Neural cell (in vitro differentiated cells): ENCODE results near the gene AK5. TPM values are rescaled to one million over a fixed set of nuclear protein-coding genes. Genes with fewer than 3 reads are reported as not detected.

Source experiments
- H2AFZ ChIP-seq: fragments of 200-600, 300-800 bp; sonication (generic), shearing (Covaris generic); 2 replicates; pipeline ENCODE4 v1.6.0; 2014; ENCODE audit warnings: low read depth, mild to moderate bottlenecking, antibody characterized with exemption, low read length, moderate library complexity
- H3F3A ChIP-seq: fragments of 200-600 bp; shearing (Covaris generic); 2 replicates; pipeline ENCODE4 v1.6.1; 2016; ENCODE audit warnings: mild to moderate bottlenecking, moderate library complexity, mixed read lengths, antibody characterized with exemption, low read length; ENCODE audit not compliant: insufficient read depth, poor library complexity, severe bottlenecking
- H3K27ac ChIP-seq: fragments of 200-600, 300-800 bp; sonication (generic), shearing (Covaris generic); 2 replicates; pipeline ENCODE4 v1.5.1; 2014; ENCODE audit warnings: mild to moderate bottlenecking, low read length, moderate library complexity
- H3K27me3 ChIP-seq: fragments of 300-800, 200-600 bp; sonication (generic), shearing (Covaris generic); 2 replicates; pipeline ENCODE4 v1.6.0; 2014; ENCODE audit warnings: mild to moderate bottlenecking, low read depth, low read length, moderate library complexity; ENCODE audit not compliant: insufficient read depth
- H3K36me3 ChIP-seq: fragments of 300-800, 200-600 bp; sonication (generic), shearing (Covaris generic); 2 replicates; pipeline ENCODE4 v1.5.1; 2014; ENCODE audit warnings: mild to moderate bottlenecking, antibody characterized with exemption, low read length, moderate library complexity; ENCODE audit not compliant: insufficient read depth
- H3K4me2 ChIP-seq: fragments of 300-800, 200-600 bp; sonication (generic), shearing (Covaris generic); 2 replicates; pipeline ENCODE4 v1.6.0; 2014; ENCODE audit warnings: mild to moderate bottlenecking, low read length
- H3K4me3 ChIP-seq: fragments of 300-800, 200-600 bp; sonication (generic), shearing (Covaris generic); 2 replicates; pipeline ENCODE4 v1.5.1; 2014; ENCODE audit warnings: mild to moderate bottlenecking, low read length, moderate library complexity
- H3K79me2 ChIP-seq: fragments of 200-600 bp; shearing (Covaris generic); replicated peaks from 2 replicates; pipeline ENCODE4 v1.6.0; 2014; ENCODE audit warnings: mild to moderate bottlenecking, low read length, moderate library complexity; ENCODE audit not compliant: insufficient read depth
- H3K9ac ChIP-seq: fragments of 300-800, 200-600 bp; sonication (generic), shearing (Covaris generic); 2 replicates; pipeline ENCODE4 v1.6.1; 2016; ENCODE audit warnings: mild to moderate bottlenecking, low read length, mixed read lengths
- H3K9me2 ChIP-seq: fragments of 200-600 bp; shearing (Covaris generic); 2 replicates; pipeline ENCODE4 v1.6.1; 2016; ENCODE audit warnings: mild to moderate bottlenecking, low read length, mixed read lengths; ENCODE audit not compliant: insufficient read depth
- H3K9me3 ChIP-seq: fragments of 200-600, 300-800 bp; sonication (generic), shearing (Covaris generic); 2 replicates; pipeline ENCODE4 v1.6.1; 2016; ENCODE audit warnings: mild to moderate bottlenecking, mixed run types, low read length, moderate library complexity, mixed read lengths
- H4K20me1 ChIP-seq: fragments of 200-600 bp; shearing (Covaris generic); 2 replicates; pipeline ENCODE4 v1.6.1; 2016; ENCODE audit warnings: mild to moderate bottlenecking, mixed run types; ENCODE audit not compliant: insufficient read depth
- CTCF ChIP-seq: fragments of 450-650 bp; IDR thresholded peaks from 2 replicates; pipeline ENCODE4 v1.5.1; 2014; ENCODE audit warnings: antibody characterized with exemption, mild to moderate bottlenecking, moderate library complexity; ENCODE audit not compliant: poor library complexity, severe bottlenecking
- EP300 ChIP-seq: fragments of 450-650 bp; conservative IDR thresholded peaks from 2 replicates; pipeline ENCODE4 v1.6.1; 2014; ENCODE audit warnings: antibody characterized with exemption, mild to moderate bottlenecking, moderate library complexity; ENCODE audit not compliant: poor library complexity, severe bottlenecking
- EZH2 ChIP-seq: fragments of 200-600, 300-800 bp; shearing (Covaris generic), sonication (generic); IDR thresholded peaks from 2 replicates; pipeline ENCODE4 v1.6.1; 2014; ENCODE audit warnings: antibody characterized with exemption, low read length, borderline replicate concordance, mild to moderate bottlenecking; ENCODE audit not compliant: insufficient read depth, poor library complexity, severe bottlenecking
- MXI1 ChIP-seq: fragments of 450-650 bp; conservative IDR thresholded peaks from 2 replicates; pipeline ENCODE4 v1.6.1; 2014; ENCODE audit warnings: antibody characterized with exemption, mild to moderate bottlenecking; ENCODE audit not compliant: poor library complexity, severe bottlenecking
- POLR2AphosphoS5 ChIP-seq: IDR thresholded peaks from 2 replicates; pipeline ENCODE4 v1.6.1; 2012
- RAD21 ChIP-seq: fragments of 450-650 bp; conservative IDR thresholded peaks from 2 replicates; pipeline ENCODE4 v1.6.1; 2014; ENCODE audit warnings: antibody characterized with exemption, mild to moderate bottlenecking, moderate library complexity
- SMC3 ChIP-seq: fragments of 450-650 bp; conservative IDR thresholded peaks from 2 replicates; pipeline ENCODE4 v1.6.1; 2014; ENCODE audit warnings: antibody characterized with exemption, mild to moderate bottlenecking, moderate library complexity; ENCODE audit not compliant: poor library complexity
- TAF1 ChIP-seq: IDR thresholded peaks from 2 replicates; pipeline ENCODE4 v1.6.1; 2012; ENCODE audit warnings: low read depth
- polyA plus RNA-seq: library from polyadenylated mRNA; depleted of rRNA; stranded (reverse); fragments of >200 nt; gene quantifications from 2 replicates; pipeline ENCODE4 v1.2.3, GENCODE V29; 2014
- TF ChIP-seq, protein P1 (sequence below): IDR thresholded peaks from 2 replicates; pipeline ENCODE4 v1.6.1; 2012; ENCODE audit warnings: borderline replicate concordance

The AK5 gene
- polyA plus RNA-seq, 1 donor from 2014 or later, result 7.1 TPM

DNA sequence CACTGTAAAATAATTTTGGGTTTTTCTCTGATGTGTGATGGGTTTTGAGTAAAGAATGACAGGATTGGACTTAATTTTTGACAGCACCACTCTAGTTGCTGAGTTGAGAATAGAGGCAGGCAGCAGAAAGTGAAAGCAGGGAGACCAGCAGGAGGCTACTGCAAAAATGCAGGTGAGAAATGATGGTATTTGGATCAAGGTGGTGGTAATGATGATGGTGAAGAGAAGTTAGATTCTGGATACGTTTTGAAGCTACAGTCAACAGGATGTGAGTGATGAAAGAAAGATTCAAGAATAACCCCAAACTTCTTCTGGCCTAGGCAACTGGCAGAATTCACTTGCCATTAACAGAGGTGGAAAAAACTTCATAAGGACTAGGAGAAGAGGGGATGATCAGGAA is 14.8 kb upstream of the AK5 start:
- H3K79me2 ChIP-seq, result no peaks in the 10 kb centered on the region
- no peaks in the 10 kb centered on the region for H3K9me3 ChIP-seq
- H2AFZ ChIP-seq, result no peak overlapping the region
- H3K27me3 ChIP-seq, result no peaks in the 10 kb centered on the region
- H3K9me2 ChIP-seq, result no peaks in the 10 kb centered on the region
- no peak overlapping the region for H3K27ac ChIP-seq
- H3F3A ChIP-seq, result no peaks in the 10 kb centered on the region
- no peaks in the 10 kb centered on the region for H4K20me1 ChIP-seq
- no peak overlapping the region for H3K4me3 ChIP-seq
- TF ChIP-seq CTCF, result no peak
- no peak for TF ChIP-seq POLR2AphosphoS5
- no peak for TF ChIP-seq EZH2
- no peak for TF ChIP-seq MXI1
- TF ChIP-seq, protein P1, sequence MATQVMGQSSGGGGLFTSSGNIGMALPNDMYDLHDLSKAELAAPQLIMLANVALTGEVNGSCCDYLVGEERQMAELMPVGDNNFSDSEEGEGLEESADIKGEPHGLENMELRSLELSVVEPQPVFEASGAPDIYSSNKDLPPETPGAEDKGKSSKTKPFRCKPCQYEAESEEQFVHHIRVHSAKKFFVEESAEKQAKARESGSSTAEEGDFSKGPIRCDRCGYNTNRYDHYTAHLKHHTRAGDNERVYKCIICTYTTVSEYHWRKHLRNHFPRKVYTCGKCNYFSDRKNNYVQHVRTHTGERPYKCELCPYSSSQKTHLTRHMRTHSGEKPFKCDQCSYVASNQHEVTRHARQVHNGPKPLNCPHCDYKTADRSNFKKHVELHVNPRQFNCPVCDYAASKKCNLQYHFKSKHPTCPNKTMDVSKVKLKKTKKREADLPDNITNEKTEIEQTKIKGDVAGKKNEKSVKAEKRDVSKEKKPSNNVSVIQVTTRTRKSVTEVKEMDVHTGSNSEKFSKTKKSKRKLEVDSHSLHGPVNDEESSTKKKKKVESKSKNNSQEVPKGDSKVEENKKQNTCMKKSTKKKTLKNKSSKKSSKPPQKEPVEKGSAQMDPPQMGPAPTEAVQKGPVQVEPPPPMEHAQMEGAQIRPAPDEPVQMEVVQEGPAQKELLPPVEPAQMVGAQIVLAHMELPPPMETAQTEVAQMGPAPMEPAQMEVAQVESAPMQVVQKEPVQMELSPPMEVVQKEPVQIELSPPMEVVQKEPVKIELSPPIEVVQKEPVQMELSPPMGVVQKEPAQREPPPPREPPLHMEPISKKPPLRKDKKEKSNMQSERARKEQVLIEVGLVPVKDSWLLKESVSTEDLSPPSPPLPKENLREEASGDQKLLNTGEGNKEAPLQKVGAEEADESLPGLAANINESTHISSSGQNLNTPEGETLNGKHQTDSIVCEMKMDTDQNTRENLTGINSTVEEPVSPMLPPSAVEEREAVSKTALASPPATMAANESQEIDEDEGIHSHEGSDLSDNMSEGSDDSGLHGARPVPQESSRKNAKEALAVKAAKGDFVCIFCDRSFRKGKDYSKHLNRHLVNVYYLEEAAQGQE, result no peak
- no peak for TF ChIP-seq RAD21
- TF ChIP-seq SMC3, result no peak
- TF ChIP-seq TAF1, result no peak
- no peak for TF ChIP-seq EP300
- no peak overlapping the region for H3K4me2 ChIP-seq
- no peak overlapping the region for H3K9ac ChIP-seq
- H3K36me3 ChIP-seq, result no peaks in the 10 kb centered on the region

DNA sequence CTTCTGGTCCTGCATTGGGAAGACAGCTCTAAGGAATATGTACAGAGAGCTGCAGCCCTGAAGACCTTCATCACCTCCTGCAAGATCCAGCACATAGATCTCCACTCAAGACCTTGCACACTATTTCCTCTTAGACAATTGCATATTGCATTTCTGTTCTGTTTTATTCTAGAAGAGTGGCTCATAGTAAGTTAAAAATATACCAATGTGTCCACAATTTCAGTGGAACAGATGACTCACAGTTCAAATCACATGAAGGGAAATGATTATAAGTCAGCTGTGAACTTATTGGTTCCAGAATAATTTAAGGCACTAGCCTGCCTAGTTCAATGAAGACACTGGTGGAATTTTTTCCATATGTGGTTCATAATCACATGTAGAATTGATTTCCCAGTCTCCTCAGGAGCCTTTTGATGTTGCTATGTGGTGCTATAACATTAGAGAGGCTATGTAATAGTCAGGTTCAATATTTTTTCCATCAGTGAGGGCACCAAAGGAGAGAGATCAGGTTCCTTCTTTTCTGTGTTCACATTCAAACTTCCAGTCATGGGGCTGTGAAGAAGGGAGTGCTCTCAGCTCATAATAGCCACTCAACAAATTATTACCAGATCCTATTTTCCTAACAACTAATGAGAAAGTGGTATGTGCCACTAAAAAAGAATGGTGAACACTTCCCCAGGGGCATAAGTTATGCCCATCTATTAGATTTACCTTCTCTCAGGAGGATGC is 9.8 kb upstream of the AK5 start:
- Histone ChIP-seq H3K27me3 (no peaks in the 10 kb centered on the region), H3K36me3 (no peaks in the 10 kb centered on the region), H3K9me3 (no peaks in the 10 kb centered on the region), H3K4me2 (no peak overlapping the region), H3K9ac (no peak overlapping the region), H3F3A (no peaks in the 10 kb centered on the region), H4K20me1 (no peaks in the 10 kb centered on the region), H3K4me3 (no peak overlapping the region), H3K79me2 (no peaks in the 10 kb centered on the region), H2AFZ (no peak overlapping the region), H3K9me2 (no peaks in the 10 kb centered on the region), H3K27ac (no peak overlapping the region)
- TF ChIP-seq SMC3, result no peak
- TF ChIP-seq CTCF, result no peak
- no peak for TF ChIP-seq EZH2
- TF ChIP-seq MXI1, result no peak
- no peak for TF ChIP-seq TAF1
- TF ChIP-seq RAD21, result no peak
- TF ChIP-seq EP300, result no peak
- TF ChIP-seq, protein P1, result no peak
- no peak for TF ChIP-seq POLR2AphosphoS5
